Measurements from ENCODE around the gene CFAP61. TPM values are rescaled to one million over a fixed set of nuclear protein-coding genes. Genes with fewer than 3 reads are reported as not detected.
A peak's percentile ranks its signal among the peaks of the same experiment; 100 is the strongest.

Gene CFAP61
- total RNA-seq, 1 experiment from 2014 or later: 0.61 TPM

- TF ChIP-seq ZBTB43 (CRISPR knock-in tag; IDR thresholded peaks at IDR 0.05) (no peak), RELA (CRISPR knock-in tag; IDR thresholded peaks at IDR 0.05; ENCODE audit: borderline replicate concordance) (no peak), NFE2L1 (CRISPR knock-in tag; IDR thresholded peaks at IDR 0.05) (no peak), SP1 (CRISPR knock-in tag; conservative IDR thresholded peaks at IDR 0.05) (no peak), ATF2 (CRISPR knock-in tag; IDR thresholded peaks at IDR 0.05; ENCODE audit: borderline replicate concordance, low read depth) (no peak), PREB (CRISPR knock-in tag; IDR thresholded peaks at IDR 0.05; ENCODE audit: borderline replicate concordance) (no peak), NFATC4 (CRISPR knock-in tag; IDR thresholded peaks at IDR 0.05) (no peak), STAT6 (CRISPR knock-in tag; conservative IDR thresholded peaks at IDR 0.05; ENCODE audit: low read depth) (no peak)
Measured at GRCh38 chr20:20266552-20266951, 214.2 kb downstream of the CFAP61 start (continued).

- CTCF ChIA-PET: no interaction called here
- no peak overlapping the region for H3K27ac Mint-ChIP-seq
- no peaks in the 10 kb centered on the region for H3K36me3 Mint-ChIP-seq
- no peaks in the 10 kb centered on the region for H3K27me3 Mint-ChIP-seq (ENCODE audit: low read depth)
- POLR2A ChIA-PET: interaction anchor here (0.8 kb wide), 1 partner anchor 13 kb away, joined by 4 read pairs; no protein-coding TSS in a partner anchor
- H3K4me3 Mint-ChIP-seq: no peak overlapping the region; the same call in 1 of the 2 replicates
- peak; percentile 92 for ATAC-seq
- TF ChIP-seq PRDM15 (CRISPR knock-in tag; IDR thresholded peaks at IDR 0.05): peak; percentile 86
- no peak for TF ChIP-seq ETV6 (CRISPR knock-in tag; IDR thresholded peaks at IDR 0.05)
- H3K9me3 Mint-ChIP-seq: no peaks in the 10 kb centered on the region
- peaks cover 13% of the 10 kb centered on the region for H3K4me1 Mint-ChIP-seq
- DNase-seq (ENCODE audit: low spot score): peak; percentile 44
Measured at GRCh38 chr20:20267685-20268370, 215.5 kb downstream of the CFAP61 start.

GRCh38 chr20:20271271-20271670 is 218.9 kb downstream of the CFAP61 start:
- ChIA-PET CTCF (no interaction called here), POLR2A (no interaction called here)
- DNase-seq (ENCODE audit: low spot score) (no peak), ATAC-seq (no peak)
- Mint-ChIP-seq H3K36me3 (no peaks in the 10 kb centered on the region), H3K4me1 (peaks cover 13% of the 10 kb centered on the region), H3K27ac (no peak overlapping the region; the same call in 1 of the 2 replicates), H3K27me3 (ENCODE audit: low read depth) (no peaks in the 10 kb centered on the region), H3K4me3 (no peak overlapping the region), H3K9me3 (no peaks in the 10 kb centered on the region)
- no peak for TF ChIP-seq ATF6 (CRISPR knock-in tag; IDR thresholded peaks at IDR 0.05)
- TF ChIP-seq ZNF138 (CRISPR knock-in tag; conservative IDR thresholded peaks at IDR 0.05): no peak
- TF ChIP-seq MYBL2 (CRISPR knock-in tag; IDR thresholded peaks at IDR 0.05): no peak
- TF ChIP-seq HMGA2 (CRISPR knock-in tag; IDR thresholded peaks at IDR 0.05): no peak
- no peak for TF ChIP-seq CBFB (CRISPR knock-in tag; IDR thresholded peaks at IDR 0.05; ENCODE audit: low read depth)
- no peak for TF ChIP-seq ZNF423 (CRISPR knock-in tag; IDR thresholded peaks at IDR 0.05)
- no peak for TF ChIP-seq ERG (CRISPR knock-in tag; IDR thresholded peaks at IDR 0.05)
- no peak for TF ChIP-seq NR1H2 (CRISPR knock-in tag; IDR thresholded peaks at IDR 0.05)
- TF ChIP-seq IRF1 (CRISPR knock-in tag; IDR thresholded peaks at IDR 0.05): no peak
